HG02642 (cell line): ENCODE measurements around the gene KHK.
"Not testable (repeated sequence)": the region's sequence is repeated elsewhere in the genome, so short reads cannot be mapped to it uniquely, and the experiment has no call there.

ENCODE experiments used
- ATAC-seq: cut with Tn5 transposase; IDR thresholded peaks from one replicate; pipeline ENCODE4 v1.9.1; 2021; ENCODE audit warnings: mild to moderate bottlenecking; ENCODE audit not compliant: unreplicated experiment, poor library complexity

KHK gene

DNA sequence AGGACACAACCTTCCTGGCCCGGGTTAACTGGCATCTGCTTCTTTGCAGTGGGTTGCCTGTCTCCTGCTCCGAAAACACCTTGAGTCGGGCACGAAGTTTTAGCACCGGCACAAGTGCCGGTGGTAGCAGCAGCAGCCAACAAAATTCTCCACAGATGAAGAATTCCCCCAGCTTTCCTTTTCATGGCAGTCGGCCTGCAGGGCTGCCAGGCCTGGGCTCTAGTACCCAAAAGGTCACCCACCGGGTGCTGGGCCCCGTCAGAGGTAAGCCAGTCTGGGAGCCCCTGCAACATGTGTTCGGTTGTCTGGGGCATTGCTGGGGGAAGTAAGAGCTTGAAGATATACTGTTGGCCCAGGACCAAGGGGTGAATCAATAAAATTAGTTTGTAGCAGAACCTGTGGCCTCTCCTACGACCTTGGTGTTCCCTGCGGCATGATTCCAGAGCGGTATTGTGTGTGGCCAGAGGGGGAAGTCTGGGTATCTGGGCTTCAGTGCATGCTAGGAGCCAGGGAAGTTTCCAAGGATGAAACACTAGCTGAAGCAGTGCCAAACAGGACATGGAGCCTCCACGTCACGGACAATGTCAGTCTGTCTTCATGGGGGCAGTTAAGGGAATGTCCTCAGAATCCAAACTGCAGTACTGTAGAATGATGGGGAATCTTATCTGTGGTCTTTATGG is 27.3 kb upstream of the KHK start:
- ATAC-seq, result no peak

DNA sequence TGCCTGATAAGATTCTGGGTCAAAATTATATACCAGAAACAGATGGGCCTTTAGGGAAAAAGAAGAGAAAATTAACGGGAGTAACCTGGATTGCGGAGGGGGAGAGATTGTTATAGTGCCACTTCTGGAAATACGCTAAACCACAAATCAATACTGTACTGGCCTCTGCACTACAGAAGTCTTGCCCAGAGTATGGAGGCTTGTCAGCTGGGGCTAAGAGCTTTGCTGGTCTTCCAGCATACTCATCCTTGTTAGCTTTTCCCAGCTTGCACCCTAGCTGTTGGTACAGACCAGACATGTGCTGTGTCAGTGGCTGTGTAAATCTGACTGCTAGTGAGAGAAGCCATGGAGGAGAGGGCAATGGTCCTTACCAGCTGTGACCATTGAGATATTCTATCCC is 26.2 kb upstream of the KHK start:
- no peak for ATAC-seq

DNA sequence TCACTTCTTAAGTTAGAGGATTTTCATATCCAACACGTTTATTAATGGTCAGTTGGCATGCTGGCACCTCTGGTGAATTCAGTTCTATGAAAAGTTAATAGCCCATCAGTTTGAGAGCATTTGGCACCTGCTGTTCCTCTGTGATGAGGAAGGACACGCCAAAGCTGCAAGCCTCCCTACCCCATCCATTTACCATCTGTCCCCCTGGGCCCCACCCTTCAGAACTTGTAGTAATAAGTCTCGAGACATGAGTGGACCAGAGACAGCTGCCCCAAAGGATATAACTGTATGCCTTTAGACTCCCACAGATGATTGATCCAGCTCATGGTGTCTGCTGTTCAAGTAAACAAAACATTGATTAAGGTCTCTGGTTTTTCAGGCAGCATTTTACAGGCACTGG is 21.4 kb upstream of the KHK start:
- no peak for ATAC-seq

DNA sequence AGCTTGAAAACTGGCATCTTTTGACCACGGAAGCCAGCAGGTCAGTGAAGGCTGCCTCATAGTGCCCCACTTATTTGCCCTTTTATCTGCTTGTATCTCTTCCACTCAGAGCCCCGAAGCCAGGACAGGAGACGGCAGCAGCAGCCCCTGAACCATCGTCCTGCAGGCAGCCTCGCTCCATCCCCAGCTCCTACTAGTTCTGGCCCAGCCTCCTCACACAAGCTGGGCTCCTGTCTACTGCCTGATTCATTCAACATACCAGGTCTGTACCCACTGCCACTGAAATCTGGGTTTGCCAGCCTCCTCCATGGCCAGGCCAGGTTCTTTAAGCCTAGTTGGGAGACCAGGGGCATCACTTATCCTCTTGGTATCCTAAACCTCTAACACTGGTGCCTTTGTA is 19.2 kb upstream of the KHK start:
- no peak for ATAC-seq

DNA sequence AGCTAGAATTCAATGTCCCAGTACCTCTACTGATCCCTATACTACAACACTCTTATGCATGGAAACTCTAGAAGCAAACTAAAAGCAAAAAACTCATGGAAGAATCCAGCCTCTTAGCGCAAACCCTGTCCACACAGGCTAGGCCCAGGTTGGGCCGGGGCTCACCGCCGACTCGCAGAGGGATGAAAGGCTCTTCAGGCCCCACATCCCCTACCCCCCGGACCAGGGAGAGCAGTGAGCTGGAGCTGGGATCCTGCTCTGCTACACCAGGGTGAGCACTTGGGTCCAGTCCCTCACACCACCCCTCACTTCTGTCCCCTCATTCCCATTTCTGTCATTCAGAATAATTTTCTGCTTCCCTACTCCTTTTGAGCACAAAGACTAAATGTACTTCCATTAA is 17.1 kb upstream of the KHK start:
- ATAC-seq, result no peak

- ATAC-seq, result no peak
Observed at GRCh38 chr2:27069961-27070618, 16.5 kb upstream of the KHK start.

DNA sequence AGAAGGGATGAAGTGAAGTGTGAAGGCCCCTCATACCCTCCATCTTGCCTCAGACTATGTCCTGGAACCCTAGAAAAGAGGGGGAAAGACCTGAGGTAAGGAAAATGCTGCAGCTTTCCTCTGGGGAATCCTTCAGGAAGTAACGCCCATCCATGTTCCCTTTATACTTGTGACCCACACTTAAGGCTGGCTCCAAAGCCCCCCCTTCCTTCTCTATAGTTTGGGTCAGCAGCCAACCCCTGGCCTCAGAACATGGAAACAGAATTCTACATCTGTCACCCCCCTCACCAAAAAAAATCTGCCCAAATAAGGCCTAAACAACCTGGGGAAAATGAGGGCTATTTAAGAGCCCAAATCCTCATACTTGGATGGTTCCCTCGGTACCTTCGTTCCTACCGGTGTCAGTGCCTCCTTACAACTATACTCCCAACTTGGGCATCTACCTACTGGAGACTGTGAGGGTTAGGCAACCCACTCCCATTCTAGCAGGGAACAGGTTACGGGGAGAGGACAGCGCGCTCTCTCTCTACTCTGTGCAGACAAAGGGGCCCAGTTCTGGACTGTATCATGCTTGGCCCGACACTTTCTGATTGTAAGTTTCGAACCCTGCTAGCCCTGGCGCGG is 15.8 kb upstream of the KHK start:
- ATAC-seq, result peak; percentile 12

DNA sequence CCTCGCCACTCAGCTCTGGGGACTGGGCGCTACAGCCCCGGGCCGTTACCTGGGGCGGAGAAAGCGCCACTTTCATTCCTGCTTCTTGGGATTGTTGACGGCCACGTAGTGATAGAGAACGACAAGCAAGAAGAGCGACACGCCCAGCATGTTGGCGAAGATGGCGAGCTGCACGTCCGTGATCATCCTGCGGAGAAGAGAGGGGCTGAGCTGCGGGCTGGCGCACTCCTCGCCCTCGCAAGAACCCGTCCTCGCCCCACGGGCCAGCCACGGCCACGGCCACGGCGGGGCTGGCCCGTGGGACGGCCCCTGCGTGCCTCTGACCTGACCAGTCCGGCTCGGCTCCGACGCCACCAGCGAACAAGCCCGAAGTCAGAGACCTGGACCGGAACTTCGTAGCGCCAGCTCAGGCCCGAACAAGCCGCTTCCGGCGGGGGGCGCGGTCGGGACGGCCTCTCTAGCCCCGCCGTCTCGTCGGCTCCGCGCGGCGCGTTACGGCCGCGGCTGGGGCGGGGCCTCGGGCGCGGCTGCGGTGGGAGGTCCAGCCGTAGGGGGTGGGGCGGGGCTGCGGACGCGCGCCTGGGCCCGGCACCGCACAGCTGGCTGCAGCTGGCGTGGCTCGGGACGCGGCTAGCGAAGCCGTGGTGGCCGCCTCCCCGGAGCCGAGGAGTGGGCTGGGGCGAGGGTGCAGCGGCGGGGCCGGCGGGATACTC is 15.1 kb upstream of the KHK start, which contains the start of gene OST4:
OST4 (minus strand) TSS at position 378 of the 713 bp plus-strand sequence.
- peak; percentile 88 for ATAC-seq

- ATAC-seq, result no peak
Observed at GRCh38 chr2:27071990-27072830, 14.4 kb upstream of the KHK start.

DNA sequence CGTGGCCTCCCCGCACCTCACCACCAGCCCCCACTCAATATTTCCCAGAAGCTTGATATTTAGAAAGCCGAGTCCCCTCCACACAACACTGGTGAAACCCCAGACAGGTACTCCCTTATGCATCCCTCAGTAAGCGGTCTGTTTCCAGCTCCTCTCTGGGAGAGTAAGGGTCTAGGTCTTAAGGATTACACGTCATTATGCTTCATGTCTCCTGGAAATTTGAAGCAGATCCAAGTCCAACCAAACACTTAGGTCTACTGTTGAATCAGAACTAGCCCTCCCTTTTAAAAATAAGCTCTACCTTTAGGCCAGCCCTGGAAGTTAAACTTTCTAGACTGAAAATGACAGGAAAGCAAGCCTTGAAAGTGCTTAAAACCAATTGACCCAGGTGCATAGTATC is 13.7 kb upstream of the KHK start:
- ATAC-seq, result no peak

- no peak for ATAC-seq
Observed at GRCh38 chr2:27073782-27074181, 12.8 kb upstream of the KHK start.

DNA sequence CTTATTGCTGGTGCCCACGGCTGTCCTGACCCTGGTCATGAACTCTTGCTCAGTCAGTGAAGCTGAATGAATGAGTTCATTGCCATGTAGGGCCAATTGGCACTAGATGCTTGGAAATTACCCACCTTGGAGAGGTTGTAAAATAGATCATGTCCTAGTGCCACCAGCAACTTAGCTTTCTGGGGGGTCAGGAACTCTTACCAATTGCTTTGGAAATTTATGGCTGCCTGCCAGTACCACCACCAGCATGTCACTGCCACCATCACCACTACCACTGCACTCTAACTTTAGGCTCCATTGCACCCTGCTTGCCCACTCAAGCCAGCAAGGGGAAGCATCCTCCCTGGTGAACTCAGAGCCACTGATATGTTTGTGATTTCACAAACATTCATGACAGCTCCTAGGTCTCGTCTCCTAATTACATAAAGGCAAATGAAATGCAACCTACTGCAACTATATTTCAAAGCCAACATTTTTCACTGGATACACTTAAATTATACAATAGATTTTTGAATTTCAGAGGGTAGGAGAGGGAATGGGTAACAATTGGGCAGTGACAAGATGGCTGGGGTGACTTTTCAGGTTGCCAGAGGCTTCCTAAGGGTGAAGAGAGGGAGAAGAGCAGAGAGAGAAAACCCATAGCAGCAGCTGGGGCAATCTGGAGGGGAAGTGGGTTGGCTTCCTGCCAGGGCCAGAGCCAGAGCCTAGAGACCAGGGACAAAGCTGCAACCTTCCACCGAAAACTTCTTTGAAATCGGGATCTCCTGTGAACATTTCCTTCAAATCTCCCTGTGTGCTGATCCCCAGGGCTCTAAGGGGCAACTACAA is 11.6 kb upstream of the KHK start:
- no peak for ATAC-seq

DNA sequence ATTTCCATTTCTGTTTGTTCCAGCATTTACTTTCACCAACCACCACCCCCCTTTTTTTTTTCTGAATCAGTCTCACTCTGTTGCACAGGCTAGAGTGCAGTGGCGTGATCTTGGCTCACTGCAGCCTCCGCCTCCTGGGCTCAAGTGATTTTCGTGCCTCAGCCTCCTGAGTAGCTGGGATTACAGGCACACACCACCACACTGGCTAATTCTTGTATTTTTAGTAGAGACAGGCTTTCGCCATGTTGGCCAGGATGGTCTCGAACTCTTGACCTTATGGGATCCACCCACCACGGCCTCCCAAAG is 11.1 kb upstream of the KHK start:
- not testable (repeated sequence) for ATAC-seq

- ATAC-seq, result no peak
Observed at GRCh38 chr2:27076323-27076722, 10.2 kb upstream of the KHK start.

DNA sequence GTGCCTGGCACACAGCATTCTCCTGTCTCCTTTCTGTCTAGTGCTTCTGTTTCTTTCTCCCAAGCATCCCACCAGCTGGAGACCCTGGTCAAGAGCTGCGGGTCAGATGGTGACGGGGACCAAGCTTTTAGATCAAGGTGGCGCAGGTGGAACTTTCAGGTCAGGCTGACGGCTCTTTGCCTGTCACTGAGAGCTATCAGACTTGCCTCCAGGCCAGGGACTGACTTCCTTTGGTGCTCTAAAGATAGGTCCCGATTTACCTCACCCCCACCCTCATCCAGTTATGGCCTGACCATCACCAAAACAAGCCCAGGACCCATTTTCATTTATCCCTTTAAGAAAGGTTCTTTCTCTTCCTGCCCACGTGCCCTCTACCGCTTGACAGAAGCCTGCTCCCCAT is 9.3 kb upstream of the KHK start:
- ATAC-seq, result no peak

GRCh38 chr2:27078267-27079194 is 8.0 kb upstream of the KHK start, which contains the start of gene EMILIN1:
EMILIN1 (plus strand) TSS chr2:27078615; CDS start chr2:27079066, 451 bp downstream.
- ATAC-seq, result no peak

- no peak for ATAC-seq
Observed at GRCh38 chr2:27079233-27080139, 7.1 kb upstream of the KHK start.

DNA sequence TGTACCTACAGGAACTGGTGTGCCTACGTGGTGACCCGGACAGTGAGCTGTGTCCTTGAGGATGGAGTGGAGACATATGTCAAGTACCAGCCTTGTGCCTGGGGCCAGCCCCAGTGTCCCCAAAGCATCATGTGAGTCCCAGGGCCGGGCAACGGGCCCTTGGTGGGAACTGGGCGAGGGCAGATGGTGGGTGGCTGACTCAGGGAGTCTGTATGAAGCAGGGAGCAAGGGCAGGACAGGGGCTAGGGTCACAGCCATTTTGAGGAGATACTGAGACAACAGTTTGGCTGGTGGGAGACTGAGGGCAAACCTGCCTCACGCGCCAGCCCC is 6.5 kb upstream of the KHK start:
- ATAC-seq, result no peak
